ENCODE data around the gene CHGA.

Gene CHGA

DNA sequence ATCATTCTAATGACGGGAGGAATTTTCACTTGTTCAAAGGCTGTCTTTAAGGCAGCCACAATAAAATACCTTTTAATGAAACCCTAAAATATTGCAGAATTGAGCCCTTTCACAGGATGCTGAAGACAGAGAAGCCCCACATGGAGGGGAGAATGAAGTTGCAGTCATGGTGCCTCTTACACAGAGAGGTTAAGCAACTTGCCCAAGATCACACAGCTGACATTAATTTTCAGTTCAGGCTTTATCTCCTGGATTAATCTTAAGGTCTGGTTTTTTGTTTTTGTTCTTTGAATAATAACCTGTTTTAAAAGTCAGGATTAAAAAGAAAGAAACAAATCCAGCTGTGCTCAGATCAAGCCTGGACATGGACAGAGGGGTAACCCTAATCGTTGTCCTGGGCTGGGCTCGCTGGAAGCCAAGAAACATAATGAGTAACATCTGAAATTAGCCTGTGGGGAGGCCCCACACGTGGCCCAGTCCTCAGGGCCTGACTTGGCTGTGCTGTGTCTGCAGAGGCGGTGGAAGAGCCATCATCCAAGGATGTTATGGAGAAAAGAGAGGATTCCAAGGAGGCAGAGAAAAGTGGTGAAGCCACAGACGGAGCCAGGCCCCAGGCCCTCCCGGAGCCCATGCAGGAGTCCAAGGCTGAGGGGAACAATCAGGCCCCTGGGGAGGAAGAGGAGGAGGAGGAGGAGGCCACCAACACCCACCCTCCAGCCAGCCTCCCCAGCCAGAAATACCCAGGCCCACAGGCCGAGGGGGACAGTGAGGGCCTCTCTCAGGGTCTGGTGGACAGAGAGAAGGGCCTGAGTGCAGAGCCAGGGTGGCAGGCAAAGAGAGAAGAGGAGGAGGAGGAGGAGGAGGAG lies 8.0 kb downstream of the CHGA start:
- DNase-seq, result no peak

DNA sequence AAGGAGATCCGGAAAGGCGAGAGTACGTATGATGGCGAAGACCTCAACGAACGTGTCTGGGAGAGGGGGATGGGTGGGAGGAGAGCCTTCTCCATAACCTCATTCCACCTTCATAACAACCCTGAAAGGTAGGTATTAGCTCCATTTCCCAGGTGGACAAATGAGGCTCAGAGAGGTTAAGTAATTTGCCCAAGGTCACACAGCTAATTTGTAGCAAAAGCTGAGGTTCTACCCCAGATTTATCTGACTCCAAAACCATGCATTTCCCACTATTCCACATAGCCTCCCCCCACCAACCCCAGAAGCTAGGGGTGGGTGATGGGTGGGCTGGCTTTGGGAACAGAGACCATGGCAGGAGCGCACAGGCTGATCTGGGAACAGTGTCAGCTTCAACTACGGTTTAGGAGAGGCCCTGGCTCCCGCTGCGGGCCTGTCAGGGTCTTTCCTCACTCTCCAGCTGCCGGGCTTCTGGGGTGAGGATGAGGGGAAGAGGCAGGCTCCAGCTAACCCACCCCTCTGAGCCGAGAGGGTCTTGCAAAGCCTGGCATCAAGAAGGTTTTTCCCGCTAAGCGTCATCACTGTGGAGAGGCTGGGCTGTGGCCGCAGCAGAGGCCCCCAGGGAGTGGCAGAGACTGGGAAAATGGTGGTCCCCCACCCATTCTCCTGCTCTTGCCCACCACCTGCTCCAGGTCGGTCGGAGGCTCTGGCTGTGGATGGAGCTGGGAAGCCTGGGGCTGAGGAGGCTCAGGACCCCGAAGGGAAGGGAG lies 8.9 kb downstream of the CHGA start:
- DNase-seq, result no peak

DNA sequence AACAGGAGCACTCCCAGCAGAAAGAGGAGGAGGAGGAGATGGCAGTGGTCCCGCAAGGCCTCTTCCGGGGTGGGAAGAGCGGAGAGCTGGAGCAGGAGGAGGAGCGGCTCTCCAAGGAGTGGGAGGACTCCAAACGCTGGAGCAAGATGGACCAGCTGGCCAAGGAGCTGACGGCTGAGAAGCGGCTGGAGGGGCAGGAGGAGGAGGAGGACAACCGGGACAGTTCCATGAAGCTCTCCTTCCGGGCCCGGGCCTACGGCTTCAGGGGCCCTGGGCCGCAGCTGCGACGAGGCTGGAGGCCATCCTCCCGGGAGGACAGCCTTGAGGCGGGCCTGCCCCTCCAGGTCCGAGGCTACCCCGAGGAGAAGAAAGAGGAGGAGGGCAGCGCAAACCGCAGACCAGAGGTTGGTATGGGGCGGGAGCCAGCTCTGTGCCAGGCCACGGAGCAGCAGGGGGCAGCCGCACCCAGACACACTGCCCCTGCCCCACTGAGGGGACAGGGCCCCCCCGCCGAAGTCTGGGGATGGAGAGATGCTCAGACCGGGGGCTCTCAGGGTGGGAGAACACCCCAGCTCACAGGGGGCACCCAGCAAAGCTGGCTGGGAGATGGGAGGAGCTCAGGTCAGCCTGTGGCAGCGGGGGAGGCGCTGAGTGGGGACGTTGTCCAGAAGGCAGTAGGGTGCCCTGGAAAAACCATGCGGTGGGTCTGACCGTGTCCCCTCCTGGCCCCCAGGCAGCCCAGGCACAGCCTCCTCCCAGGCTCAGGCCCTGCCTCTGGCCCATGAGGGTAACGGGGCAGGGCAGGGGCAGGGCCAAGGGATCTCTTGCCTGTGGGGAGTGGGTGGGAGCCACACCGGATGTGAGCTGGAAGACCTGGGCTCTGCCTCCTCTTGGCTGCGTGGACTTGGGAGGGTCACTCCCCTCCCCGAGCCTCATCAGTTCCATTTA lies 9.8 kb downstream of the CHGA start:
- DNase-seq, result no peak

DNA sequence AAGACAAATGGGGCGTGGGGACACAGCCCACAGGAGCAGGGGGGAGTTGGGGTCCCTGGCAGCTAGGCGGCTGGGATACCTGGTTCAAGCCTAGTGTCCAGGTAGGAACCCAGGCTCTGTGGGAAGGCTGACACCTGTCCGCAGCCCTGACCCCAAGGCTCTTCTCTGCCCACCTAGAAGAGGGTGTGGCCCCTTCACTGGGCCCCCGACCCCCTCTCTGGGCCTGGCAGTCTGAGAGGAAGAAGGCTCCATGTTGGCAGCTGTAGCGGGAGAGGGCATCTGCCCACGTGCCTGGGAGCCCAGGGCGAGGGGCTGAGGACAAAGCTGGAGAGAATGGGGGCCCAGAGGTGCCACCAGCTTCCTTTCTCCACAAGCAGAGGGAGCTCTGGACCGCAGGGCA lies 10.5 kb downstream of the CHGA start:
- DNase-seq, result no peak

DNA sequence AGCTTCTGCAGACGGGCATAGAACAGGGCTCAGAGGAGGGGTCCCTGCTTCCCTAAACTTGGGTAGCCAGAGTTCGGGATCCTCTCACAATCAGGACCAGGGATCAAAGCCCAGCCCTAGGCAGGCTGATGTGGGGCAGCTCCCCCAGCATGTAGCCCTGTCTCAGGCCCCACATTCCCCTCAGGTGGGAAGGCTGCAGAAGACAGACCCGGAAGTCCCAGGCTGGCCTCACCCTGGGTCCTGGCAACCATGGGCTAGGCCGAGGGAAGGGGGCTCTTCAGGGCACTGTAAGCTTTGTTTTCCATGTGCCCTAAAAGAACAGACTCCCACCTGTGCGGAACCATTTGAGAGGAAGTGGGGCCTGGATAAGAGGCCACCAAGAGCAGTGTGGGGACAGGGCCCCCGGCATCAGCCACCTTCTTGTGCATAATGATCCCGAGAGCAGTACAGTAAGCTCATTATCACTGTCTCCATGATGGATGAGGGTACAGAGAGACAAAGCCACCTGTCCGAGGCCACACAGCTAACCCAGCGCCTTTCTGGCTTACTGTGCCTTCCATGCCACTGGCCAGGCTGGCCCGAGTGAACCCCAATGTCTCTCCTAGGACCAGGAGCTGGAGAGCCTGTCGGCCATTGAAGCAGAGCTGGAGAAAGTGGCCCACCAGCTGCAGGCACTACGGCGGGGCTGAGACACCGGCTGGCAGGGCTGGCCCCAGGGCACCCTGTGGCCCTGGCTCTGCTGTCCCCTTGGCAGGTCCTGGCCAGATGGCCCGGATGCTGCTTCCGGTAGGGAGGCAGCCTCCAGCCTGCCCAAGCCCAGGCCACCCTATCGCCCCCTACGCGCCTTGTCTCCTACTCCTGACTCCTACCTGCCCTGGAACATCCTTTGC lies 11.5 kb downstream of the CHGA start:
- no peak for DNase-seq

DNA sequence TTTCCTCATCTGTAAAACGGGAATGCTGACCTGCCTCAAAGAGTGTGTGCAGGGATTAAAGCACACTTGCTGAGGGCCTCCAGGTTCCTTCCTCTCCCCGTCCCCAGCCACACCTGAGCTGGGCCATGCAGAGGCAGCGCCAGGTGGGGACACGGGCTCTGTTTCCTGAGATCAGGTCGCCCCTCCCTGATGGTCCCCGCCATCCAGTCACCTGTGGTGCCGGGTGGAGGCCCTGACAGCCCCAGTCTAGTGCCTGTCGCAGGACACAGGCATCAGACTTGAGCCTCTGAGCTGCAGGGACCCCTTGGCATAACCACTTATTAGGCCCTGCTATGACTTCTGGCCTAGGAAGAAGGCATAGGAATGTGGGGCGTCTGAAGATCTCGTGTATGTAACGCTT lies 12.5 kb downstream of the CHGA start:
- DNase-seq, result no peak

DNA sequence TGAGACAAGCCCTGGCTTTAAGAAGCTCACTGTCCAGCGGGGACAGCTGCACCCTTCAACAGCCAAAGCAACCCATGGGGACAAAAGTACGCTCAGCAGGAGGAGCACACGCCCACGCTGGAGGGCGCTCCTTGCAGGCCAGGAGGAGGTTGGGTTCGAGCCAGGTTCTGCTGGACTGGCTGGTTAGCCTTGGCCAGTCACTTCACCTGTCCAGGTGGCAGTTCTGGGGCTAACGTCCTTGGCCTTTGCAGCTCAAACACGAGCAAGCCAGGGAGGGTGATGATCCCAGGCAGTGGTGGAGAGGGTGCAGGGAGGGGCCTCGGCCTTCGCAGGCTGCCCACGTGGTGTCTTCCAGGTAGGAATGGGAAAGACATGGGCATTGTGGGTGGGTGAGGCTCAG lies 13.1 kb downstream of the CHGA start:
- no peak for DNase-seq

DNA sequence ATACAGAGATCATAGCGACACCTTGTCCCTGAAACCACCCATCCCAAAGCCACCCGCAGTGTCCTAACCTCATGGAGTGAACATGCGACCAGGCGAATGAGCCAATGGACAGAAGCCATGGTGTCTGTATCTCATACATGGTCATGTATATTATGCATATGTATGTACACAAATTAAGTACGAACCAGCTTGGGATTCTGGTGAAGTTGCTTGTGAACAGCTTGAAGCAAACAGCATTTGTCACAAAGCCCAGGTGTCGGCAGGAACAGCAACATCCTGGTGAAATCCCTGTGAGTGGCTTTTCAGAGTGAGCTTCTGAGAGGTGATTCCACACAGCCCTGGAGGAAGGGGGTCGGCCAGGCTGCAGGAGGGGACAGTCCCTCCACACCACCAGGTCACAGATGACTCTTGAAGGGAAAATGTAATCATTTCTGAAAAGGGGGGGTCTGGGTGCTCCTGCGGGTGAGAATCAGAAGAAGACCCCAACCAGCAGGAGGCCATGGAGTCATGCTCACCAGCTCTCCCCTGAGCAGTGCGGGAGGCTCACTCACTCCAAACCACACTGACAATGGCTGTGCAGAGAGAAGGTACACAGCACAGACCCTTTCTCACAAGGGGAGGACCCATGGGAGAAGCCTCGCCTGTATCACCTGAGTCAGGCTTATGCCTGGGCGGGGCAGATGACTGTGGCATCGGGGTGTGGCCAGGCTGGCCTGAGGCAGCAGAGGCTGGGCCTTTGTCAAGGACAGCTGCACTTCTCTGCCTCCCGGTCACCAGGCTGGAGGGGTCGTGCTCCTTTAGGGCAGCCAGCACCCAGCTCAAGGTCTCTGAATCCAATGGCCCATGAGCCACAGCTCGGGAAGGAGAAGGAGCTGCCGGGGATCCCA lies 14.3 kb downstream of the CHGA start:
- DNase-seq, result no peak

DNA sequence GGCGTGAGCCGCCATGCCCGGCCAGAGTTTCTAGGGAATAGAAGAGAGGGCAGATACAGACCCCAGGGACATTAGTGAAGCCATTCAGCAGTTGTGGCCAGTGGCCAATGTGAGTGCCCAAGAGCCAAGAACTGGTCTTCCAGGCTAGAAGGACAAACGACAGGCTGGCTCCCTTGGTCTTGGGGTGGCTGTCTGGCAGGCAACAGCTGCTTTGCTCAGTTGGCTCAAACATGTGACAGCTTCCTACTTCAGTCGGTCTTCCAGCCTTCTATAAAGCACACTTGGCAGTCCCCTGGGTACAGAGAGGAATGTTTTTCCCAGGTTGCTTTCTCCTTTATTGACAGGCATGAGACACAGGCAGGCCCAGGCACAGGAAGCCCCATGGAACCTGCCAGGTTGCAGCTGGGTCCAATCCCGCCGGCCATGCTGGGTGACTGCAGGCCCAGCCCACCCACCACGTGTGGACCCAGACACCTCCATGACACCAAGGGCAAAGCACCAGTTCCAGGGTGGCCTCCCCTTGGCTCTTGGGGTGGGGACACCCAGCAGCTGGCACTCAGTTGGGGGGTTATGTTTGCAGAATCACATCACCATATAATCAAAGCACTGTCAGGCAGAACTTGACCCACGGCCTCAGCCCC lies 15.4 kb downstream of the CHGA start:
- DNase-seq, result no peak

DNA sequence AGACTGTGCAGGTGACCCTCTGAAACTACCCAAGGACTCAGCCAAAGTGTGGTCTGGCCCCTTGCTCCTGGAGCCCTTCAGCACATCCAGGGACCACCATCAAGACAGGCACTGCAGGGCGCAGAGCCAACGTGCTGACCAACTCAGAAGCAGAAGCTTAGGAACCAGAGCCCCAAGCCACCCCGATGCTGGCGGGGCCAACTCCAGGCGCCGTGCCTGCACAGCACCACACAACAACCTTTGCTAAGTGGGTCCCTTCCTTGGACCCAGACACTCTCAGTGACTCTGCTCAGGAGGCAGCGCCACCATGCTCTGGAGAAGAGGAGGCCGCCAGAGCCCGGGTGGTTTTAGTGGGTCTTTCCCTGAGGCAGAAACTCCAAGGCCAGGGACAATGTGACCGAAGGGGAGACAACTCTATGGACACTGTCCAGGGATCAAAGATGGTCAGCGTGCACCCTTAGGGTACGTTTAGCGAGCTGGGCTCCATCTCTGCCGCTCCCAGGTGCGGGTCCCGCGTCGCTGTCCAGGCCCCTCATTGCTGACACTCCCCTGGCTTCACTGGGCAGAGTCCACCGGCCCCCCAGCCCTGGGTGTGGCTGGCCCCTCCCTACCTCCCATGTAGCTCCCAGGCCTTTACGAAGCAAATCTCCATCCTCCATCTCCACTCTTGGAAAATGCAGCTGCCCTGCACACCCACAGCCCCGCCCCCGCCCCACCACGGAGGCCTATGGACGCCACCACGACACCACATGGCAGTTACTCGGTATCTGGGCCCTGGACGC lies 16.1 kb downstream of the CHGA start:
- DNase-seq, result no peak

DNA sequence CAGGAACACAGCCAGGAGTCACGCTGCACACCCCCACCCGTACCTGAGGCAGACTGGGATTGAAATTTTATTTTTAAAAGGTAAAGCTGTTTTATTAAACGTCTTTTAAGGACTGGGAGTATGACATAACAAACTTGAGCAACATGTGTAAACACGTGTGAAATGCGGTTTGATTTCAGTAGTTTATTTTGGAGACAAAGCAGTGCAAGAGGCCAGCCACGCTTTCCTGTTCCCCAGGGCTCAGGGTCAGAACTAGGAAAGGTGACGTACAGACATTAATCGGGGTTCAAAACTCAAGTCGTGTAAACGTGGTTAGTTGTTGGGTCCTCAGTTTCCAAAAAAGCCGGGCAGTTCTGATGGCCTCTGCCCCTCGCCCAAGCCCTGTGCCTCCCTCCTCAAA lies 16.7 kb downstream of the CHGA start:
- DNase-seq, result no peak

DNA sequence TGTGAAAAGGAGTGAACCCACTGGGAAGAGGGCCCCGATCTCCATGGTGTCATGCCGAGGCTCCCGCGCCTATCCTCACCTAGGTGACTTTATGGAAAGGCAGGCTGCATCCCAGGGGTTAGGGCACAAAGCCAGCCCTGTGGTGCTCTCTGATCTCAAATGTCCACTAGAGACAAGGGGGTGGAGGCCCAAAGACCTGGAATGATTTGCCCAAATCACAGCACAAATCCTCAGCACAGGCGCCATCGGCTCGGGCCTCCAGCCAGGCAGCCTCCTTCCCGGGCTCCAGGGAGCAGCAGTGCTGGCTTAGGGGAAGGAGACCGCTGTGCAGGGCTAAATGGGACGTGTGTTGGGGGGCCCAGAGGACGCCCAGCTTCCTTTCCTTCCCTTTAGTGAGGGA lies 17.6 kb downstream of the CHGA start:
- DNase-seq, result no peak

DNA sequence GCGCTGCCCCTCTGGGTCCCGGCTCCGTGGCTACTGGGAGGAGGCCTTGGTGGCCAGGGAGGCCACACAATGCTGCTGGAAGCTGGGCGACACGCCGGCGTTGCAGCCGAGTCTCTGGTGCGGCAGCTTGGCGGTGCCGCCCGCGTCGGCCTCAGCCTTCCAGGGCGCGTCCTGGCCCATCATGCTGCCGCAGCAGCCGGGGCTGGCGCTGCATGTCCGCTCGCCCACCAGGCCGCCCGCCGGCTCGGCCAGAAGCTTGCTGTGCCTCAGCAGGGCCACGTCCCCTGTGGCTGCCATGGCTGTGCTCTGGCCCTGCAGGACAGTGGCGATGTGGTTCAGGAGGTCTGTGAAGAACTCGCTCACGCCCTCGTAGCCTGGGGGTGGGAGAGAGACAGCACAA lies 18.6 kb downstream of the CHGA start:
- DNase-seq, result no peak

DNA sequence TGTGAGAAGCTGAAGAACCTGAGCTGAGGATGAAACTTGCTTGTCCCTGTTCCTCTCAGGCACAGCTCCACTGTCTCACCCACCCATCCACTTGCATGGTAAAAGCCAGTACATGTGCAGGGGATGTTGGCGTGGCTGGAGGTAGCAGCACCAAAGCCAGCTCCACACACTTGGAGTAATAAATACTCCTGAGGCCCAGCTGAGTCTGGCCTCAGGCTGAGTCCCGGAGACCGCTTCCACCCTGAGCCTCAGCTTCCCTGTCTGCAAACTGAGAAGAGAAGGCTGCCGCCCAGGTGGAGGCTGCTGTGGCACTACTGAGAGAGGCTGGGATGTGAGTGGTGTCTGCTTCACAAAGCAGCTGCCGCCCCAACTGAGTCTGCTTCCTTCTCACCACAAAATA lies 19.2 kb downstream of the CHGA start:
- DNase-seq, result no peak

DNA sequence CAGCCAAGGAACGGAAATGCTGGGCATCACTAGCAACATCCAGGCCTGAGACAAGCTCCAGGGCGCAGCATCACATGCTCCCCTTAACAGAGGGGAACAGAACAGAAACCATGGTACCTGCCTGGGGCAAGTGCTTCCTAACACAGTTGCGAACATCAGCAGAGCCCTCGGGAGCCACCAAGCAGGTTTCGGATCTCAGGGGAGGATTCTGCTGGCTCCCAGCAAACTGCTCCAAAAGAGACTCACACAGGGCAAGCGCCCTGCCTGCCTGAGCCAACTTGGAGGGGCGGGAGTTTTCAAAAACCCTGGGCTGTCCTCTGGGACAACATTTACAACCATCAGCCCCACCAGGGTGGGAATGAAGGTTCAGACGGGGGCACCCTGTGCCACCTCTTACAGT lies 19.6 kb downstream of the CHGA start:
- no peak for DNase-seq

DNA sequence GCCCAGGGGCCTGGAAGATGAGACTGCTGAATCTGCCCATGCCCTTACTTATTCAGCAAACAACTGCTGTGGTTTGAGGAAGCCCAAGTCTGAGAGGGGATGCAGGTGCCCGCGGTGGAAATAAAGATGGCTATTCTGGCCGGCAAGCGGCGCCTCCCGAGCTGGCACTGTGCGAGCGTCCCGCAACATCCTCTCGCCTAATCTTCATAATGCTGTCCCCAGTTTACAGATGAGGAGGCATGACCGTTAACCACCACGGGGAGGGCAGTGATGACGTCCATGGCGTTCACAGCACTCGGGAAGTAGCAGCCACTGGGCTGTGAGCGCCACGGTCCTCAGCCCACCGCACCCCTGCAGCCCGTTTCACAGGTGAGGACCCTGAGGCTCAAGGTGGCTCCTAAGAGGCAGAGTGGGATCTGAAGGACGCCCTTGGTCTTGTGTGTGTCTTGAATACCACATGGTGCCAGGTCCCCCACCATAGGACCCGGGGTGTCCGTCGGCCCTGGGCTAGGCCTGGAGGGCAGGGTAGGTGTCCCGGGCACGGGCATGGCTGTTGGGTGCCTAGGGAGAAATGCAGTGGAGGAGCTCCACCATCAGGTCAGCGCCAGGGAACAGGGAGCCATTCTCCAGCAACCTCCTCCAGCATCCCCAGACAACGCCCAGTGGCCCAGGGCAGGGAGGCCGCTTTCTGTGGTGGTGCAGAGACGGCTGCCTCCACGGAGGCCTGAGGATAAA lies 20.2 kb downstream of the CHGA start:
- no peak for DNase-seq

DNA sequence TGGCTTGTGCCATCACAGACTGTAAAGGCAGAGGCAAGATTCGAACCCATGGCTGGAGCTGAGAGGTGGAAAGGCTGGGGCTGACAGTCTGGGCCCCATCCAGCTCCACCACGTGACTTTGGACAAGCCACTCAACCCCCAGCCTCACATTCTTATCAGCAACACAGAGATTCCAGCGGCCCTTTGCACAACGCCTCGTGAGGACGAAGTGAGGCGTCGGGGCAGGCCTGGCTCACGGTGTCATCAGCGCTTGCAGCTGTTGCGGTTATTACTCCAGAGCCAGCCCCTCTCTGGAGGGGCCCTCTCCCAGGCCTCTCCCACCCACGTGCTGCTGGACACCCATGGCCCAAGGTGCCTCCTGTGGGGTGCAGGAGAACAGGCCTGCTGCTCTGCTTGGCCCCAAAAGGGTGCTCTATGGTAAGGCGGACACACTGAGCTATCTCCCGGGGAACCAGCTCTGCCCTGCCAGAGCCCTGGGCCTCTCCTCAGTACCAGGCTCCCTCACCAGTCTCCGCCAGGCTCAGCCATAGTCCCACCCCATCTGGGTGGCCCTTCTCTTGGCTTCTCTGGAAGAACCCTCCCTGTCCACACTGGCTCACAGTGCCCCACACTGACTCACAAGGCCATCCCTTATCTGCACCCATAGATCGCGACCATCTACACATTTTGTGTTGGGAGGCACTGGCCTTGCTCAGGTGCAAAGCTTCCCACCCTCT lies 21.1 kb downstream of the CHGA start:
- no peak for DNase-seq

DNA sequence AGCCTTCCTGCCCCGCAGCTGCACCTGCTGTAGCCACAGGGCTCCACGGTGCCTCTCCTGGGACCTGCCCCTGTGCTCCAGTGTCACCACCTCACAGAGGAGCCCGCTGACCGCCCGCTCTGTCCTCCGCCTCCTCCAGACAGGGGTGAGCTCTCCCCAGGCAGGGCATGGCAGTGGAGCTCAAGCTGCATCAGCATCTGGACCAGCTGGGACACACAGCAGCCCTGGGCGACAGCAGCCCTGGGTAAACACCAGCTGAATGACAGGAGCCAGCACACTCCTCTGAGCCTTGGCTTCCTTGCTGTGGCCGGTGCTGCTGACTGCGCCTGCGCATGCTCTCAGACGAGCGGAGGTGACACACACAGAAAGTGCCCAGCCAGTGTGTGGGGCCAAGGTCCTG lies 22.0 kb downstream of the CHGA start:
- DNase-seq, result peak; percentile 64
